IMR-90 (cell line): ENCODE measurements around the gene PTGES2. TPM values are rescaled to one million over a fixed set of nuclear protein-coding genes. Genes with fewer than 3 reads are reported as not detected.

Experiments
- ATAC-seq: fragments of 200-7000 bp; cut with Tn5 transposase; 2 replicates; pipeline ENCODE4 v1.9.1; 2020; ENCODE audit warnings: low read depth, mild to moderate bottlenecking, moderate library complexity
- BruUV-seq: library from RNA; stranded (reverse); fragments of 400-500 nt; replicated peaks from 2 replicates; lab custom pipeline; 2021; lab: Mats Ljungman, UMichigan
- CTCF ChIA-PET: fragments of 300-600 bp; formaldehyde crosslinking; extraction: SDS; loops from one replicate; lab custom pipeline; 2021; ENCODE audit warnings: antibody characterized with exemption; lab: Yijun Ruan, JAX
- POLR2A ChIA-PET: fragments of 300-600 bp; sonication (Branson Sonifier 250); formaldehyde crosslinking; loops from one replicate; lab custom pipeline; 2022; ENCODE audit warnings: antibody characterized with exemption; ENCODE audit not compliant: unreplicated experiment; lab: Charles Lee
- DNase-seq: peaks from one replicate; pipeline ENCODE4 v3.0.0; 2013
- H2AFZ ChIP-seq: replicated peaks from 2 replicates; pipeline ENCODE3; 2013; ENCODE audit warnings: low read length, mild to moderate bottlenecking; ENCODE audit not compliant: poor library complexity
- H2AK5ac ChIP-seq: 2 replicates; pipeline ENCODE4 v1.6.1; 2013; ENCODE audit warnings: low read depth, low read length, inconsistent platforms
- H2AK9ac ChIP-seq: replicated peaks from 2 replicates; pipeline ENCODE3; 2013; ENCODE audit warnings: mild to moderate bottlenecking, low read depth, low read length, moderate library complexity; ENCODE audit not compliant: poor library complexity
- H2BK120ac ChIP-seq: 2 replicates; pipeline ENCODE4 v1.6.1; 2013; ENCODE audit warnings: low read depth, low read length, inconsistent platforms
- H2BK15ac ChIP-seq: 3 replicates; pipeline ENCODE4 v1.6.1; 2013; ENCODE audit warnings: low read depth, low read length, inconsistent platforms
- H2BK20ac ChIP-seq: 2 replicates; pipeline ENCODE4 v1.6.1; 2013; ENCODE audit warnings: low read depth, mild to moderate bottlenecking, inconsistent platforms, low read length, moderate library complexity
- H2BK5ac ChIP-seq: 2 replicates; pipeline ENCODE4 v1.6.1; 2013; ENCODE audit warnings: mild to moderate bottlenecking, low read depth, low read length, inconsistent platforms; ENCODE audit not compliant: poor library complexity, severe bottlenecking
- H3K14ac ChIP-seq: replicated peaks from 2 replicates; pipeline ENCODE4 v1.6.1; 2013; ENCODE audit warnings: low read depth, low read length, inconsistent platforms
- H3K18ac ChIP-seq: 2 replicates; pipeline ENCODE4 v1.6.1; 2013; ENCODE audit warnings: low read depth, low read length, control low read depth
- H3K23ac ChIP-seq: 2 replicates; pipeline ENCODE4 v1.6.1; 2013; ENCODE audit warnings: low read depth, low read length, inconsistent platforms
- H3K27ac ChIP-seq: 2 replicates; pipeline ENCODE4 v1.5.1; 2013; ENCODE audit warnings: mild to moderate bottlenecking, control low read depth, low read length; ENCODE audit not compliant: insufficient read depth
- H3K27me3 ChIP-seq: 2 replicates; pipeline ENCODE4 v1.6.1; 2013; ENCODE audit warnings: low read length; ENCODE audit not compliant: control insufficient read depth, insufficient read depth
- H3K36me3 ChIP-seq: 2 replicates; pipeline ENCODE4 v1.6.1; 2013; ENCODE audit warnings: low read length, mixed read lengths; ENCODE audit not compliant: control insufficient read depth, insufficient read depth
- H3K4ac ChIP-seq: 2 replicates; pipeline ENCODE4 v1.6.1; 2013; ENCODE audit warnings: low read depth, low read length, inconsistent platforms
- H3K4me1 ChIP-seq: 2 replicates; pipeline ENCODE4 v1.6.1; 2013; ENCODE audit warnings: low read length, mixed read lengths; ENCODE audit not compliant: control insufficient read depth, insufficient read depth
- H3K4me2 ChIP-seq: 2 replicates; pipeline ENCODE4 v1.6.1; 2013; ENCODE audit warnings: low read depth, mild to moderate bottlenecking, control low read depth, low read length, moderate library complexity
- H3K4me3 ChIP-seq: 2 replicates; pipeline ENCODE4 v1.5.1; 2013; ENCODE audit warnings: low read depth, mild to moderate bottlenecking, control low read depth, low read length, moderate library complexity; ENCODE audit not compliant: insufficient read depth
- H3K56ac ChIP-seq: 2 replicates; pipeline ENCODE4 v1.6.1; 2013; ENCODE audit warnings: low read length, inconsistent platforms; ENCODE audit not compliant: insufficient read depth; ENCODE audit errors: extremely low read depth
- H3K79me1 ChIP-seq, 2 experiments: 2 replicates each; pipeline ENCODE4 v1.6.1; 2013; ENCODE audit warnings: low read length in 2 of 2, inconsistent platforms in 1 of 2, low read depth in 1 of 2
- H3K9ac ChIP-seq: 2 replicates; pipeline ENCODE4 v1.6.1; 2013; ENCODE audit warnings: low read depth, low read length, control low read depth
- H3K9me1 ChIP-seq: 2 replicates; pipeline ENCODE4 v1.6.1; 2013; ENCODE audit warnings: low read length, inconsistent platforms; ENCODE audit not compliant: insufficient read depth
- H3K9me3 ChIP-seq: 2 replicates; pipeline ENCODE4 v1.6.1; 2013; ENCODE audit warnings: low read length; ENCODE audit not compliant: control insufficient read depth, insufficient read depth
- H4K20me1 ChIP-seq: 2 replicates; pipeline ENCODE4 v1.6.1; 2013; ENCODE audit warnings: low read length, inconsistent platforms; ENCODE audit not compliant: insufficient read depth
- H4K5ac ChIP-seq: 2 replicates; pipeline ENCODE4 v1.6.1; 2013; ENCODE audit warnings: mild to moderate bottlenecking, low read depth, low read length, control low read depth
- H4K8ac ChIP-seq, 2 experiments: 2 replicates each; pipeline ENCODE4 v1.6.1; 2013; ENCODE audit warnings: low read depth in 2 of 2, low read length in 2 of 2, control low read depth in 1 of 2, inconsistent platforms in 1 of 2
- H4K91ac ChIP-seq: 2 replicates; pipeline ENCODE4 v1.6.1; 2013; ENCODE audit warnings: low read depth, low read length, inconsistent platforms; ENCODE audit not compliant: insufficient read depth
- BHLHE40 ChIP-seq: fragments of 150-350 bp; IDR thresholded peaks from 2 replicates; pipeline ENCODE4 v1.6.1; 2016; ENCODE audit warnings: mild to moderate bottlenecking, low read depth, low read length
- MAFK ChIP-seq: IDR thresholded peaks from 2 replicates; pipeline ENCODE4 v1.6.1; 2012; ENCODE audit warnings: low read depth, low read length, improper control_type of control experiment
- RFX5 ChIP-seq: IDR thresholded peaks from 2 replicates; pipeline ENCODE4 v1.8.0; 2012; ENCODE audit warnings: low read depth, mild to moderate bottlenecking, low read length, moderate library complexity
- SMC3 ChIP-seq: fragments of 150-350 bp; IDR thresholded peaks from 2 replicates; pipeline ENCODE4 v1.6.1; 2016; ENCODE audit warnings: low read depth, mild to moderate bottlenecking, antibody characterized with exemption, low read length, moderate library complexity
- USF2 ChIP-seq: fragments of 150-350 bp; IDR thresholded peaks from 2 replicates; pipeline ENCODE4 v1.6.1; 2017; ENCODE audit warnings: mild to moderate bottlenecking, antibody characterized with exemption, low read length, low read depth
- WGBS, 2 experiments: methylation state at CpG; one replicate each; pipeline versions ENCODE4 v1.1.5 to v1.1.7; 2013; ENCODE audit warnings: missing lambda C conversion rate in 2 of 2; ENCODE audit not compliant: insufficient read length in 1 of 2; ENCODE audit errors: extremely low coverage in 2 of 2; 5-methylcytosine and 5-hydroxymethylcytosine counted together
- dilution Hi-C: fragments of 300-500 bp; cut with HindIII; formaldehyde crosslinking; loops from one replicate; pipeline ENCODE4 v1.14.3; 2018; ENCODE audit warnings: low sequenced_read_pairs; ENCODE audit not compliant: unreplicated experiment
- in situ Hi-C: fragments of 300-500 bp; cut with MboI; formaldehyde crosslinking; loops from 3 replicates; pipeline ENCODE4 v1.14.3; 2019; ENCODE audit warnings: low sequenced_read_pairs, inconsistent platforms, mixed read lengths
- intact Hi-C: fragments of 100-400 bp; cut with micrococcal nuclease; formaldehyde crosslinking; loops from 2 replicates; pipeline ENCODE4 v1.10.0; 2022
- polyA plus RNA-seq, 3 experiments: library from polyadenylated mRNA; depleted of rRNA; stranded (reverse); fragments of >200 nt; gene quantifications; 2 replicates each; pipeline ENCODE4 v1.2.3, GENCODE V29; 2012; ENCODE audit warnings: low replicate concordance in 1 of 3
- total RNA-seq: library from RNA; depleted of rRNA; stranded (reverse); fragments of >200 nt; gene quantifications from 2 replicates; pipeline ENCODE4 v1.2.3, GENCODE V29; 2012

The PTGES2 gene
- total and polyA plus RNA-seq, 2 of the 4 experiments (the other 2 are of a cell fraction): 100 to 107 TPM

GRCh38 chr9:128106181-128106939 is 21.2 kb downstream of the PTGES2 start:
- no peak overlapping the region for H4K8ac ChIP-seq
- no peak overlapping the region for H3K23ac ChIP-seq
- WGBS, 2 experiments: 100% methylated on average over 10 of the region's 23 CpGs; no CpG with 5 or more reads in 1 of the 2 experiments
- no peak overlapping the region for H3K56ac ChIP-seq
- ATAC-seq: no peak
- no TSS peak for BruUV-seq
- no peak overlapping the region for H3K4me3 ChIP-seq
- intact Hi-C loops: no loop called here
- H3K18ac ChIP-seq: no peak overlapping the region
- no peak overlapping the region for H2AFZ ChIP-seq
- no peak for TF ChIP-seq RFX5
- no peak for TF ChIP-seq BHLHE40
- no peak for TF ChIP-seq SMC3
- TF ChIP-seq MAFK: no peak
- TF ChIP-seq USF2: no peak
- H2BK20ac ChIP-seq: no peak overlapping the region
- H3K9me3 ChIP-seq: no peaks in the 10 kb centered on the region
- no peaks in the 10 kb centered on the region for H3K4me1 ChIP-seq
- no peak overlapping the region for H2BK120ac ChIP-seq
- no peak for DNase-seq
- H2AK9ac ChIP-seq: no peak overlapping the region
- H3K4ac ChIP-seq: no peak overlapping the region
- no peak overlapping the region for H2BK15ac ChIP-seq
- dilution Hi-C loops: no loop called here
- CTCF ChIA-PET: no interaction called here
- no peak overlapping the region for H3K9ac ChIP-seq
- H3K27me3 ChIP-seq: no peaks in the 10 kb centered on the region
- no peak overlapping the region for H2AK5ac ChIP-seq
- H3K9me1 ChIP-seq: no peaks in the 10 kb centered on the region
- no peak overlapping the region for H3K27ac ChIP-seq
- peaks cover 28% of the 10 kb centered on the region for H4K20me1 ChIP-seq
- H3K4me2 ChIP-seq: no peak overlapping the region
- no peak overlapping the region for H4K5ac ChIP-seq
- POLR2A ChIA-PET: no interaction called here
- H2BK5ac ChIP-seq: no peak overlapping the region
- no peak overlapping the region for H3K14ac ChIP-seq
- H3K36me3 ChIP-seq: peaks cover 66% of the 10 kb centered on the region
- H3K79me1 ChIP-seq: peaks cover 9 to 49% of the 10 kb centered on the region in 2 experiments
- in situ Hi-C loops: no loop called here
- no peak overlapping the region for H4K91ac ChIP-seq
